Upper lobe of left lung (tissue), 6 donors: ENCODE results near the gene GNG7. TPM values are rescaled to one million over a fixed set of nuclear protein-coding genes. Genes with fewer than 3 reads are reported as not detected.
"Not testable (repeated sequence)": the region's sequence is repeated elsewhere in the genome, so short reads cannot be mapped to it uniquely, and the experiment has no call there.

Experiments
- ATAC-seq, 2 donors: fragments of 200-7000 bp; cut with Tn5 transposase; one replicate each; pipeline ENCODE4 v1.9.1; 2022; ENCODE audit warnings: mild to moderate bottlenecking in 2 of 2, moderate library complexity in 2 of 2; ENCODE audit not compliant: low FRiP score in 2 of 2
- DNase-seq, 2 donors: peaks; one replicate each; pipeline ENCODE4 v3.0.0-alpha.2; 2019 to 2020
- H3K27ac ChIP-seq, 4 donors: fragments of 200-600 bp; sonication (generic); one replicate each; pipeline ENCODE4 v1.5.1; 2016 to 2019
- H3K27me3 ChIP-seq, 4 donors: fragments of 200-600 bp; sonication (generic); one replicate each; pipeline ENCODE4 v1.5.1; 2017 to 2019
- H3K36me3 ChIP-seq, 4 donors: fragments of 200-600 bp; sonication (generic); one replicate each; pipeline ENCODE4 v1.5.1; 2016 to 2019
- H3K4me1 ChIP-seq, 4 donors: fragments of 200-600 bp; sonication (generic); one replicate each; pipeline ENCODE4 v1.5.1; 2018 to 2019
- H3K4me3 ChIP-seq, 4 donors: fragments of 200-600 bp; sonication (generic); one replicate each; pipeline ENCODE4 v1.5.1; 2017 to 2019; ENCODE audit warnings: mild to moderate bottlenecking in 2 of 4, moderate library complexity in 1 of 4
- H3K9me3 ChIP-seq, 4 donors: fragments of 200-600 bp; sonication (generic); one replicate each; pipeline ENCODE4 v1.5.1; 2018 to 2019
- EP300 ChIP-seq, 4 donors: sonication (generic); formaldehyde crosslinking; IDR thresholded peaks; one replicate each; pipeline ENCODE4 v1.5.1; 2017; ENCODE audit warnings: antibody characterized with exemption in 4 of 4, control low read depth in 2 of 4
- POLR2A ChIP-seq, 4 donors: fragments of 450-650 bp; IDR thresholded peaks; one replicate each; pipeline ENCODE4 v1.5.1; 2016 to 2017; ENCODE audit warnings: antibody characterized with exemption in 4 of 4, mild to moderate bottlenecking in 2 of 4
- POLR2AphosphoS5 ChIP-seq, 2 donors: sonication (generic); formaldehyde crosslinking; IDR thresholded peaks; one replicate each; pipeline ENCODE4 v1.5.1; 2017; ENCODE audit warnings: antibody characterized with exemption in 2 of 2
- WGBS, 2 donors: methylation state at CpG; one replicate each; pipeline ENCODE4 v1.1.5; 2017 to 2018; 5-methylcytosine and 5-hydroxymethylcytosine counted together
- total RNA-seq, 6 donors: library from RNA; depleted of rRNA in 4 of 6; stranded (reverse); fragments of >200 nt in 4 of 6; gene quantifications; one replicate each; pipeline versions ENCODE4 v1.1.0 to v1.2.1, GENCODE V29; 2016 to 2021
- TF ChIP-seq, protein P1 (sequence below), 6 experiments: fragments of 450-650 bp in 4 of 6; fragments of 200-600 bp in 2 of 6; sonication (generic) in 2 of 6; IDR thresholded peaks; one replicate each; pipeline ENCODE4 v1.5.1; 2016 to 2019; ENCODE audit warnings: antibody characterized with exemption in 6 of 6
- donor health status: DM: no; HTN: no; CAD: no; lungs with moderate emphysema.
- donor health status: DM: no; HTN: yes; CAD: no; lungs with severe emphysema.

Gene GNG7
- total RNA-seq, 6 donors from 2014 or later, result 3.5 to 7.7 (median 7.1) TPM

- no peak for DNase-seq
- no peak for TF ChIP-seq EP300 (IDR thresholded peaks at IDR 0.05)
- TF ChIP-seq, protein P1, sequence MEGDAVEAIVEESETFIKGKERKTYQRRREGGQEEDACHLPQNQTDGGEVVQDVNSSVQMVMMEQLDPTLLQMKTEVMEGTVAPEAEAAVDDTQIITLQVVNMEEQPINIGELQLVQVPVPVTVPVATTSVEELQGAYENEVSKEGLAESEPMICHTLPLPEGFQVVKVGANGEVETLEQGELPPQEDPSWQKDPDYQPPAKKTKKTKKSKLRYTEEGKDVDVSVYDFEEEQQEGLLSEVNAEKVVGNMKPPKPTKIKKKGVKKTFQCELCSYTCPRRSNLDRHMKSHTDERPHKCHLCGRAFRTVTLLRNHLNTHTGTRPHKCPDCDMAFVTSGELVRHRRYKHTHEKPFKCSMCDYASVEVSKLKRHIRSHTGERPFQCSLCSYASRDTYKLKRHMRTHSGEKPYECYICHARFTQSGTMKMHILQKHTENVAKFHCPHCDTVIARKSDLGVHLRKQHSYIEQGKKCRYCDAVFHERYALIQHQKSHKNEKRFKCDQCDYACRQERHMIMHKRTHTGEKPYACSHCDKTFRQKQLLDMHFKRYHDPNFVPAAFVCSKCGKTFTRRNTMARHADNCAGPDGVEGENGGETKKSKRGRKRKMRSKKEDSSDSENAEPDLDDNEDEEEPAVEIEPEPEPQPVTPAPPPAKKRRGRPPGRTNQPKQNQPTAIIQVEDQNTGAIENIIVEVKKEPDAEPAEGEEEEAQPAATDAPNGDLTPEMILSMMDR (IDR thresholded peaks at IDR 0.05), result no peak
- TF ChIP-seq POLR2AphosphoS5 (IDR thresholded peaks at IDR 0.05), result no peak
- TF ChIP-seq POLR2A (IDR thresholded peaks at IDR 0.05), result no peak
- H3K4me3 ChIP-seq, result no peak overlapping the region
- peaks cover 22 to 48% (median 27%) of the 10 kb centered on the region in 4 donors for H3K4me1 ChIP-seq
- no peak for ATAC-seq
- no peaks in the 10 kb centered on the region for H3K36me3 ChIP-seq
- no peak overlapping the region for H3K27ac ChIP-seq
- H3K9me3 ChIP-seq, result no peaks in the 10 kb centered on the region
- WGBS, 2 donors, result 97 to 100% methylated on average over 4 to 10 of the region's 10 CpGs
- H3K27me3 ChIP-seq, result no peaks in the 10 kb centered on the region
Measured at GRCh38 chr19:2497186-2497585, 205.3 kb downstream of the GNG7 start.

- ATAC-seq (peak in 1 of 2 donors; percentile 8), DNase-seq (peak in 1 of 2 donors; percentile 77)
- H3K4me1 ChIP-seq, result peaks cover 34 to 59% (median 38%) of the 10 kb centered on the region in 4 donors
- TF ChIP-seq POLR2AphosphoS5 (IDR thresholded peaks at IDR 0.05), result peak in 1 of 2 donors; percentile 24
- no peak for TF ChIP-seq POLR2A (IDR thresholded peaks at IDR 0.05)
- TF ChIP-seq, protein P1 (IDR thresholded peaks at IDR 0.05), result no peak
- peak in 1 of 4 donors; percentile 18 for TF ChIP-seq EP300 (IDR thresholded peaks at IDR 0.05)
- H3K27ac ChIP-seq, result peak overlapping the region; percentile 86 to 91 (median 88)
- H3K9me3 ChIP-seq, result no peaks in the 10 kb centered on the region
- 30% methylated on average over 12 to 16 of the region's 16 CpGs for WGBS, 2 donors
- H3K4me3 ChIP-seq, result peak overlapping the region in 3 of 4 donors; percentile 53 to 68 (median 62)
- no peaks in the 10 kb centered on the region for H3K27me3 ChIP-seq
- H3K36me3 ChIP-seq, result no peaks in the 10 kb centered on the region
Measured at GRCh38 chr19:2495651-2496316, 206.7 kb downstream of the GNG7 start.

DNA sequence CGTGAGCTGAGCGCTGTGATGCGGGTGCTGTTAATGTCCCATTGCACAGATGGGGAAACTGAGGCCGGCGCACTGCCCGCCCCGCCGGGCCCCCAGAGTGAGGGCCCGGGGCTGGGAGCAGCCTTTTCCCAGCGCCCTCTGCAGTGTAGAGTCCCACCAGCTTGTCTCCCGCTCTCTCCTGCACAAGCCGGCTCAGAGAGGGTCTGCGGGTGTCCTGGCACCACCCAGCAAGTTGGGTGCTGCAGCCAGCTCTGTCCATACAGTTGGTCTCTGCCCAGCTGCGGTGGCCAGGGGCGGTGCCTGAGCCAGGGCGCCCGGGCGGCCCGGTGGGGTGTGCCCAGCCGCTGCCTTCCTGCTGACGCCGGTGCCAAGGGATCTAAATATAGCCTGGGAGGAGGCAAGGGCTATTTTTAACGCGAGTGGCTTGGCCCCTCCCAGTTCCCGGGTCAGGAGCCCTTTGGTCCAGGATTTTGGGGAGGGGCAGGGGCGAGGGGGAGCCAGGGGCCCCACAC, 207.3 kb downstream of the GNG7 start:
- Histone ChIP-seq H3K27me3 (no peaks in the 10 kb centered on the region), H3K27ac (peak overlapping the region; percentile 86 to 91 (median 88)), H3K36me3 (no peaks in the 10 kb centered on the region), H3K4me3 (peak overlapping the region; percentile 50 to 68 (median 58)), H3K9me3 (no peaks in the 10 kb centered on the region), H3K4me1 (peaks cover 39 to 62% (median 43%) of the 10 kb centered on the region in 4 donors)
- ATAC-seq (peak; percentile 79 to 91), DNase-seq (peak; percentile 94 to 95)
- 0% methylated on average over 3 to 23 of the region's 26 CpGs for WGBS, 2 donors
- TF ChIP-seq POLR2AphosphoS5 (IDR thresholded peaks at IDR 0.05), result peak; percentile 6 to 67
- TF ChIP-seq, protein P1 (IDR thresholded peaks at IDR 0.05), result peak in 3 of 6 experiments; percentile 20 to 22 (median 20)
- peak in 2 of 4 donors; percentile 31 to 68 for TF ChIP-seq POLR2A (IDR thresholded peaks at IDR 0.05)
- peak in 3 of 4 donors; percentile 21 to 86 (median 63) for TF ChIP-seq EP300 (IDR thresholded peaks at IDR 0.05)

GRCh38 chr19:2494447-2495129, 207.9 kb downstream of the GNG7 start:
- H3K36me3 ChIP-seq, result no peaks in the 10 kb centered on the region
- no peaks in the 10 kb centered on the region for H3K9me3 ChIP-seq
- ATAC-seq (peak; percentile 64 to 87), DNase-seq (peak; percentile 73 to 95)
- H3K4me1 ChIP-seq, result peaks cover 45 to 67% (median 48%) of the 10 kb centered on the region in 4 donors
- H3K27me3 ChIP-seq, result peaks cover 0 to 5% (median 0%) of the 10 kb centered on the region in 4 donors
- 0 to 35% methylated on average over 1 to 20 of the region's 72 CpGs for WGBS, 2 donors
- H3K27ac ChIP-seq, result peak overlapping the region; percentile 86 to 91 (median 88)
- TF ChIP-seq POLR2AphosphoS5 (IDR thresholded peaks at IDR 0.05), result peak in 1 of 2 donors; percentile 27
- no peak for TF ChIP-seq EP300 (IDR thresholded peaks at IDR 0.05)
- peak in 1 of 4 donors; percentile 64 for TF ChIP-seq POLR2A (IDR thresholded peaks at IDR 0.05)
- H3K4me3 ChIP-seq, result peak overlapping the region; percentile 50 to 68 (median 58)

- Histone ChIP-seq H3K36me3 (no peaks in the 10 kb centered on the region), H3K4me1 (peaks cover 49 to 70% (median 53%) of the 10 kb centered on the region in 4 donors), H3K9me3 (no peaks in the 10 kb centered on the region), H3K27me3 (peaks cover 0 to 10% (median 0%) of the 10 kb centered on the region in 4 donors), H3K4me3 (peak overlapping the region in 3 of 4 donors; percentile 53 to 68 (median 62)), H3K27ac (peak overlapping the region; percentile 86 to 91 (median 88))
- TF ChIP-seq EP300 (IDR thresholded peaks at IDR 0.05), result no peak
- TF ChIP-seq POLR2AphosphoS5 (IDR thresholded peaks at IDR 0.05), result no peak
- TF ChIP-seq, protein P1 (IDR thresholded peaks at IDR 0.05), result no peak
- TF ChIP-seq POLR2A (IDR thresholded peaks at IDR 0.05), result no peak
- DNase-seq (no peak), ATAC-seq (peak in 1 of 2 donors; percentile 52)
- WGBS, 2 donors, result 35 to 68% methylated on average over 4 to 21 of the region's 21 CpGs
Measured at GRCh38 chr19:2494084-2494446, 208.4 kb downstream of the GNG7 start.

DNA sequence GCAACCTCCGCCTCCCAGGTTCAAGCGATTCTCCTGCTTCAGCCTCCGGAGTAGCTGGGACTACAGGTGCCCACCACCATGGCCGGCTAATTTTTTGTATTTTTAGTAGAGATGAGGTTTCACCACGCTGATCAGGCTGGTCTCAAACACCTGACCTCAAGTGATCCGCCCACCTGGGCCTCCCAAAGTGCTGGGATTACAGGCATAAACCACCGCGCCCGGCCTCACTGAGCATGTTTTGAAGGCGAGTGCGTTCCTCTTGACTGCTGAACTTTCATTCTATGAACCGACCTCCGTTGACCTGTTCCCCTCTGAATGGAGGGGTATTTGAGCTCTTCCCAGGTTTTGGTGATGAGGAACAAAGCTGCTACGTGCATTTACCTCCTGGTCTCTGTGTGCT, 209.0 kb downstream of the GNG7 start:
- not testable (repeated sequence) for ATAC-seq, H3K4me3 ChIP-seq, H3K36me3 ChIP-seq, DNase-seq, H3K9me3 ChIP-seq, H3K27ac ChIP-seq
- peaks cover 55 to 70% (median 59%) of the 10 kb centered on the region in 4 donors for H3K4me1 ChIP-seq
- WGBS, 2 donors, result 81 to 89% methylated on average over 14 of the region's 14 CpGs
- H3K27me3 ChIP-seq, result peaks cover 0 to 15% (median 0%) of the 10 kb centered on the region in 4 donors
